HG03139 (cell line): Measurements from ENCODE around the gene PIK3CG.

Source experiments
- ATAC-seq: cut with Tn5 transposase; IDR thresholded peaks from one replicate; pipeline ENCODE4 v1.9.1; 2021; ENCODE audit not compliant: unreplicated experiment

The PIK3CG gene

GRCh38 chr7:106858618-106859532, 6.2 kb upstream of the PIK3CG start:
- ATAC-seq, result no peak

GRCh38 chr7:106862317-106863089, 2.6 kb upstream of the PIK3CG start:
- no peak for ATAC-seq

GRCh38 chr7:106863274-106863997, 1.6 kb upstream of the PIK3CG start:
- ATAC-seq, result no peak

- peak; percentile 28 for ATAC-seq
These were observed 592 bp upstream of the PIK3CG start for GRCh38 chr7:106864298-106865081.

- ATAC-seq, result no peak
These were observed 1.5 kb downstream of the PIK3CG start for GRCh38 chr7:106866298-106867281.

- ATAC-seq, result no peak
These were observed 2.7 kb downstream of the PIK3CG start for GRCh38 chr7:106867641-106868351.

GRCh38 chr7:106868364-106868763, 3.3 kb downstream of the PIK3CG start:
- no peak for ATAC-seq

- ATAC-seq, result no peak
These were observed 4.9 kb downstream of the PIK3CG start for GRCh38 chr7:106869954-106870353.

GRCh38 chr7:106870528-106870927, 5.4 kb downstream of the PIK3CG start:
- ATAC-seq, result no peak

GRCh38 chr7:106870983-106871410, 5.9 kb downstream of the PIK3CG start:
- peak; percentile 89 for ATAC-seq

- ATAC-seq, result no peak
These were observed 6.9 kb downstream of the PIK3CG start for GRCh38 chr7:106871793-106872571.

- no peak for ATAC-seq
These were observed 7.7 kb downstream of the PIK3CG start for GRCh38 chr7:106872763-106873162.

GRCh38 chr7:106874076-106874475, 9.0 kb downstream of the PIK3CG start:
- ATAC-seq, result no peak

GRCh38 chr7:106875508-106875907, 10.4 kb downstream of the PIK3CG start:
- no peak for ATAC-seq

- no peak for ATAC-seq
These were observed 13.8 kb downstream of the PIK3CG start for GRCh38 chr7:106878748-106879439.

GRCh38 chr7:106881984-106882383, 16.9 kb downstream of the PIK3CG start:
- ATAC-seq, result no peak

- no peak for ATAC-seq
These were observed 18.5 kb downstream of the PIK3CG start for GRCh38 chr7:106883456-106884026.
